Panc1 (cell line): ENCODE data around the gene PRKCZ.

Experiments used
- POLR2AphosphoS5 ChIP-seq: IDR thresholded peaks from 2 replicates; pipeline ENCODE4 v1.6.1; 2012; ENCODE audit warnings: mild to moderate bottlenecking, low read depth, low read length, moderate library complexity
- SIN3A ChIP-seq: IDR thresholded peaks from 2 replicates; pipeline ENCODE4 v1.6.1; 2012; ENCODE audit warnings: low read depth, mild to moderate bottlenecking, low read length, moderate library complexity, borderline replicate concordance; ENCODE audit not compliant: insufficient read depth
- TF ChIP-seq, protein P1 (sequence below): fragments of 450-650 bp; IDR thresholded peaks from 2 replicates; pipeline ENCODE4 v1.5.1; 2017; ENCODE audit warnings: mild to moderate bottlenecking
- TF ChIP-seq, protein P2 (sequence below), 2 experiments: IDR thresholded peaks; 2 replicates each; pipeline ENCODE4 v1.6.1; 2011 to 2012; ENCODE audit warnings: low read depth in 2 of 2, control low read depth in 1 of 2, low read length in 1 of 2, mild to moderate bottlenecking in 1 of 2, moderate library complexity in 1 of 2; ENCODE audit not compliant: insufficient read depth in 1 of 2

DNA sequence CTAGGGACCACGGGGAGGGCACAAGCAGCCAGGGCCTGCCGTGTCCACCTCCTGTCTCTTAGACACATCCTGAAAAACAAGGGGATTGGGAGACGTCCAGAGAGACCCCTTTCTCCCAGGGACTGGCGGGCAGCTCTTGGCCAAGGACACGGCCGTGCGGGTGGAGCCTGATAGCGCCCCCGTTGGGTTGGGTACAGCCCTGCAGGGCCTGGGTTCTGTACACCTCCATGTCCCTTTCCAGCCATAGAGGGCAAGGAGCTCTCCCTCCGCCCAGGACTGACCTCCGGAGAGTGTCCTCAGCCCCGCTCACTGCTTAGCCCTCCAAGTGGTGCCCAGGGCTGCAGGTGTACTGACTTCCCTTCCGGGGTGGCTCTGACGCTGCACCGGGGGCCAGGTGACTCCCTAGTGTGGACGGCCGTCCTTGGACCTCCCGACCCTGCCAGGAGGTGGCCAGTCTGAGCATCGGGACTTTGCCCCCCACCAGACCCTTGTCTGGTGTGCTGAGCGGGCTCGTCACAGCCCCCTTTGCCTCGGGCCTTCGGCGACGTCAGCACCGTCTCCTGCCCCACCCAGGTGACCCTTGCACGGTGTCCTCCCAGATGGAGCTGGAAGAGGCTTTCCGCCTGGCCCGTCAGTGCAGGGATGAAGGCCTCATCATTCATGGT is 5.8 kb downstream of the PRKCZ start:
- TF ChIP-seq, protein P1, sequence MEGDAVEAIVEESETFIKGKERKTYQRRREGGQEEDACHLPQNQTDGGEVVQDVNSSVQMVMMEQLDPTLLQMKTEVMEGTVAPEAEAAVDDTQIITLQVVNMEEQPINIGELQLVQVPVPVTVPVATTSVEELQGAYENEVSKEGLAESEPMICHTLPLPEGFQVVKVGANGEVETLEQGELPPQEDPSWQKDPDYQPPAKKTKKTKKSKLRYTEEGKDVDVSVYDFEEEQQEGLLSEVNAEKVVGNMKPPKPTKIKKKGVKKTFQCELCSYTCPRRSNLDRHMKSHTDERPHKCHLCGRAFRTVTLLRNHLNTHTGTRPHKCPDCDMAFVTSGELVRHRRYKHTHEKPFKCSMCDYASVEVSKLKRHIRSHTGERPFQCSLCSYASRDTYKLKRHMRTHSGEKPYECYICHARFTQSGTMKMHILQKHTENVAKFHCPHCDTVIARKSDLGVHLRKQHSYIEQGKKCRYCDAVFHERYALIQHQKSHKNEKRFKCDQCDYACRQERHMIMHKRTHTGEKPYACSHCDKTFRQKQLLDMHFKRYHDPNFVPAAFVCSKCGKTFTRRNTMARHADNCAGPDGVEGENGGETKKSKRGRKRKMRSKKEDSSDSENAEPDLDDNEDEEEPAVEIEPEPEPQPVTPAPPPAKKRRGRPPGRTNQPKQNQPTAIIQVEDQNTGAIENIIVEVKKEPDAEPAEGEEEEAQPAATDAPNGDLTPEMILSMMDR = no peak
- TF ChIP-seq POLR2AphosphoS5 (no peak), SIN3A (no peak)
- TF ChIP-seq, protein P2, sequence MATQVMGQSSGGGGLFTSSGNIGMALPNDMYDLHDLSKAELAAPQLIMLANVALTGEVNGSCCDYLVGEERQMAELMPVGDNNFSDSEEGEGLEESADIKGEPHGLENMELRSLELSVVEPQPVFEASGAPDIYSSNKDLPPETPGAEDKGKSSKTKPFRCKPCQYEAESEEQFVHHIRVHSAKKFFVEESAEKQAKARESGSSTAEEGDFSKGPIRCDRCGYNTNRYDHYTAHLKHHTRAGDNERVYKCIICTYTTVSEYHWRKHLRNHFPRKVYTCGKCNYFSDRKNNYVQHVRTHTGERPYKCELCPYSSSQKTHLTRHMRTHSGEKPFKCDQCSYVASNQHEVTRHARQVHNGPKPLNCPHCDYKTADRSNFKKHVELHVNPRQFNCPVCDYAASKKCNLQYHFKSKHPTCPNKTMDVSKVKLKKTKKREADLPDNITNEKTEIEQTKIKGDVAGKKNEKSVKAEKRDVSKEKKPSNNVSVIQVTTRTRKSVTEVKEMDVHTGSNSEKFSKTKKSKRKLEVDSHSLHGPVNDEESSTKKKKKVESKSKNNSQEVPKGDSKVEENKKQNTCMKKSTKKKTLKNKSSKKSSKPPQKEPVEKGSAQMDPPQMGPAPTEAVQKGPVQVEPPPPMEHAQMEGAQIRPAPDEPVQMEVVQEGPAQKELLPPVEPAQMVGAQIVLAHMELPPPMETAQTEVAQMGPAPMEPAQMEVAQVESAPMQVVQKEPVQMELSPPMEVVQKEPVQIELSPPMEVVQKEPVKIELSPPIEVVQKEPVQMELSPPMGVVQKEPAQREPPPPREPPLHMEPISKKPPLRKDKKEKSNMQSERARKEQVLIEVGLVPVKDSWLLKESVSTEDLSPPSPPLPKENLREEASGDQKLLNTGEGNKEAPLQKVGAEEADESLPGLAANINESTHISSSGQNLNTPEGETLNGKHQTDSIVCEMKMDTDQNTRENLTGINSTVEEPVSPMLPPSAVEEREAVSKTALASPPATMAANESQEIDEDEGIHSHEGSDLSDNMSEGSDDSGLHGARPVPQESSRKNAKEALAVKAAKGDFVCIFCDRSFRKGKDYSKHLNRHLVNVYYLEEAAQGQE (IDR thresholded peaks at IDR 0.05; ENCODE audit: insufficient read depth in 1 of 2, low read depth in 2 of 2, low read length in 1 of 2) = no peak
